Measurements from ENCODE around the gene HAUS3. TPM values are rescaled to one million over a fixed set of nuclear protein-coding genes. Genes with fewer than 3 reads are reported as not detected.

HAUS3 gene
- total and polyA plus RNA-seq, 2 of the 8 experiments (the other 6 are each of a cell fraction or from before 2014, with no cell fraction given) = 3.2 to 14.8 TPM

DNA sequence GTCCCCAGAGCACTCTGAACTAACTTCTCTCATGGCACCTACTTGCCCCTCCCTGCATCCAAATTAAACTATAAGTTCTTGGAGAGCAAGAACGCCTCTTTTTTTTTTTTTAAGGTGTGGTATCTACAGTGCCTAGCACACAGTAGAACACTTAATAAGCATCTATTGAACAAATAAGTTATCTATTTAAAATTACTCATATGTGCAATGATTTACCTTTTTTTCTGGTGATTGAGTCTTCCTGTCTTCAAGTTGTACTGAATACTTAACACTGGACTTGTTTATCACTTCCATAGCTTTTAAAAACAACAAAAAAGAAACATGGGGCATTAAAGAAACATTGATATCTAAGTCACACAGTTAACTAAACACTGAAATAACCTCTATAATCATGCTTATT is 29.1 kb downstream of the HAUS3 start:
- no peaks in the 10 kb centered on the region for H3K79me1 ChIP-seq (ENCODE audit: low read depth, low read length)
- H4K91ac ChIP-seq (replicated peaks; ENCODE audit: insufficient read length, low read length) = no peak overlapping the region
- no peaks in the 10 kb centered on the region for H4K20me1 ChIP-seq (replicated peaks in 1 of 2; ENCODE audit: control insufficient read depth in 1 of 2, insufficient read depth in 2 of 2, low read length in 2 of 2)
- H2BK120ac ChIP-seq (replicated peaks; ENCODE audit: low read depth, low read length) = no peak overlapping the region
- no peak overlapping the region for H3K23ac ChIP-seq (ENCODE audit: insufficient read length)
- H3K23me2 ChIP-seq (ENCODE audit: low read depth, low read length) = no peaks in the 10 kb centered on the region
- no peak overlapping the region for H3K9ac ChIP-seq (replicated peaks in 1 of 4; ENCODE audit: extremely low read depth in 1 of 4, low read depth in 3 of 4, low read length in 3 of 4)
- CTCF ChIA-PET (ENCODE audit: partially characterized antibody) = no interaction called here
- no peak overlapping the region for H3K56ac ChIP-seq (replicated peaks; ENCODE audit: insufficient read length, low read depth, low read length)
- no peak overlapping the region for H2BK5ac ChIP-seq (ENCODE audit: low read depth, low read length)
- no peak overlapping the region for H3K4me3 ChIP-seq (ENCODE audit: extremely low read depth in 1 of 4, insufficient read depth in 2 of 4, low read depth in 3 of 4, low read length in 4 of 4)
- H2BK20ac ChIP-seq (ENCODE audit: low read length) = no peak overlapping the region
- H3K27me3 ChIP-seq (replicated peaks in 1 of 4; ENCODE audit: control insufficient read depth in 3 of 4, extremely low read depth in 1 of 4, insufficient read depth in 3 of 4, low read length in 3 of 4) = no peaks in the 10 kb centered on the region
- WGBS, 2 experiments (ENCODE audit: extremely low coverage in 1 of 2, insufficient coverage in 1 of 2, insufficient read length in 1 of 2, insufficient replicate concordance in 2 of 2, low coverage in 1 of 2, low lambda C conversion rate in 2 of 2, missing lambda C conversion rate in 1 of 2) = 100% methylated on average over 1 of the region's 1 CpG; no CpG with 5 or more reads in 1 of the 2 experiments
- H3K4ac ChIP-seq (replicated peaks; ENCODE audit: insufficient read length, low read depth, low read length) = no peak overlapping the region
- TF ChIP-seq RAD21 (IDR thresholded peaks at IDR 0.05 in 1 of 2, conservative IDR thresholded peaks at IDR 0.05 in 1 of 2; ENCODE audit: low read depth in 2 of 2, low read length in 2 of 2) = no peak
- no peak for TF ChIP-seq KDM5A (IDR thresholded peaks at IDR 0.05; ENCODE audit: low read length)
- no peak for TF ChIP-seq SIRT6 (IDR thresholded peaks at IDR 0.05; ENCODE audit: low read length)
- no peak overlapping the region for H3K4me2 ChIP-seq (ENCODE audit: insufficient read depth in 1 of 2, low read depth in 2 of 2, low read length in 2 of 2)
- no peak overlapping the region for H2AK5ac ChIP-seq (ENCODE audit: low read depth, low read length)
- H2BK15ac ChIP-seq (ENCODE audit: low read length) = no peak overlapping the region
- H3K4me1 ChIP-seq (replicated peaks in 1 of 4; ENCODE audit: control insufficient read depth in 3 of 4, insufficient read depth in 4 of 4, low read length in 3 of 4) = peaks cover 3 to 7% (median 5%) of the 10 kb centered on the region in 4 experiments; a peak in 4 of 7 replicates
- H3K36me3 ChIP-seq (ENCODE audit: control insufficient read depth in 2 of 4, insufficient read depth in 4 of 4, low read length in 3 of 4) = no peaks in the 10 kb centered on the region
- DNase-seq (ENCODE audit: low read depth in 1 of 2, low spot score in 2 of 2) (no peak), FAIRE-seq (no peak)
- H4K8ac ChIP-seq (ENCODE audit: extremely low read depth, insufficient read depth, low read length) = no peak overlapping the region
- H4K5ac ChIP-seq (ENCODE audit: insufficient read length, low read depth, low read length) = no peak overlapping the region
- no peaks in the 10 kb centered on the region for H3K79me2 ChIP-seq (ENCODE audit: control insufficient read depth in 1 of 2, insufficient read depth in 2 of 2, low read length in 2 of 2)
- no peak overlapping the region for H2BK12ac ChIP-seq (ENCODE audit: low read depth, low read length)
- H3K9me3 ChIP-seq (ENCODE audit: insufficient read depth in 2 of 2, low read depth in 1 of 2, low read length in 1 of 2) = no peaks in the 10 kb centered on the region
- no peak overlapping the region for H3K18ac ChIP-seq (ENCODE audit: extremely low read depth, low read length)
- H3K27ac ChIP-seq (ENCODE audit: low read depth, low read length) = no peak overlapping the region
- H3K14ac ChIP-seq (ENCODE audit: insufficient read length) = no peak overlapping the region
- POLR2A ChIA-PET (ENCODE audit: partially characterized antibody) = interaction anchor here (0.6 kb wide), 1 partner anchor 372 kb away, joined by 3 read pairs; no protein-coding TSS in a partner anchor
- no peak overlapping the region for H2AFZ ChIP-seq (ENCODE audit: low read length)
